IPS-20b (cell line): Measurements from ENCODE around the gene CHRNA10.

Experiments used
- H3K27ac ChIP-seq: one replicate; pipeline ENCODE4 v1.5.1; 2013; ENCODE audit warnings: low read length
- H3K27me3 ChIP-seq: 2 replicates; pipeline ENCODE4 v1.6.1; 2013; ENCODE audit warnings: mild to moderate bottlenecking, low read length, inconsistent platforms; ENCODE audit not compliant: insufficient read depth
- H3K36me3 ChIP-seq: 2 replicates; pipeline ENCODE4 v1.6.1; 2013; ENCODE audit warnings: low read depth, mild to moderate bottlenecking, inconsistent platforms, low read length, moderate library complexity; ENCODE audit not compliant: insufficient read depth
- H3K4me1 ChIP-seq: 2 replicates; pipeline ENCODE4 v1.6.1; 2013; ENCODE audit warnings: mild to moderate bottlenecking, control low read depth, inconsistent platforms, low read length, moderate library complexity; ENCODE audit not compliant: insufficient read depth
- H3K4me3 ChIP-seq: 2 replicates; pipeline ENCODE4 v1.5.1; 2013; ENCODE audit warnings: mild to moderate bottlenecking, low read length, inconsistent platforms
- H3K9ac ChIP-seq: 2 replicates; pipeline ENCODE4 v1.6.1; 2013; ENCODE audit warnings: low read depth, mild to moderate bottlenecking, inconsistent platforms, low read length, moderate library complexity
- H3K9me3 ChIP-seq: 2 replicates; pipeline ENCODE4 v1.6.1; 2013; ENCODE audit warnings: mild to moderate bottlenecking, low read depth, low read length, inconsistent platforms; ENCODE audit not compliant: insufficient read depth

Gene CHRNA10

DNA sequence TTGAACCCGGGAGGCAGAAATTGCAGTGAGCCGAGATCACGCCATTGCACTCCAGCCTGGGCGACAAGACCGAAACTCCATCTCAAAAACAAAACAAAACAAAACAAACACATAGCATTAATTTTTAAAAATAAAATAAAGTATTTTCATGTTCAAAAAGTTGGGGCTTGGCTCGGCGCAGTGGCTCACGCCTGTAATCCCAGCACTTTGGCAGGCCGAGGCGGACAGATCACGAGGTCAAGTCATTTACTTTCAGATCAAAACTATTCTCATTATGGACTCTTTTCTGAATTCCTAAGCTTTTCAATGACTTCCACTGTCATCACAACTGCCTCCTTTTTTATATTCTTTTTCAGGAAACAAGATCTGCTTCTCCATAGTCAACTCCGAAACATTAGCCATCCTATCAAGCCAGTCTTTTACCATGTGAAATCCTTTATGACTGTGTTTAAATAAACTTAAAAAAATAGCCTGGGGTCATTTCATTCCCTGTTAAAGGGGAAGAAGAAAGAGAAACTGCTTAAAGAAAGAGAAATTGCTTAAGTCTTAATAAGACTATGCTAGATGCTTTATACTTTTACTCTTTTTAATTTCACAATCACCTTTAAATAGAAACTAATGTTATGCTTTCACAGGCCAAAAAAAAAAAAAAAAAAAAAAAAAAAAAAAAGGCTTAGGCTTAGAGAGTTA is 13.1 kb upstream of the CHRNA10 start:
- H3K36me3 ChIP-seq = peaks cover 92% of the 10 kb centered on the region
- no peaks in the 10 kb centered on the region for H3K9me3 ChIP-seq
- no peaks in the 10 kb centered on the region for H3K27me3 ChIP-seq
- no peaks in the 10 kb centered on the region for H3K4me1 ChIP-seq
- H3K27ac ChIP-seq = no peak overlapping the region
- H3K4me3 ChIP-seq = no peak overlapping the region
- H3K9ac ChIP-seq = no peak overlapping the region

DNA sequence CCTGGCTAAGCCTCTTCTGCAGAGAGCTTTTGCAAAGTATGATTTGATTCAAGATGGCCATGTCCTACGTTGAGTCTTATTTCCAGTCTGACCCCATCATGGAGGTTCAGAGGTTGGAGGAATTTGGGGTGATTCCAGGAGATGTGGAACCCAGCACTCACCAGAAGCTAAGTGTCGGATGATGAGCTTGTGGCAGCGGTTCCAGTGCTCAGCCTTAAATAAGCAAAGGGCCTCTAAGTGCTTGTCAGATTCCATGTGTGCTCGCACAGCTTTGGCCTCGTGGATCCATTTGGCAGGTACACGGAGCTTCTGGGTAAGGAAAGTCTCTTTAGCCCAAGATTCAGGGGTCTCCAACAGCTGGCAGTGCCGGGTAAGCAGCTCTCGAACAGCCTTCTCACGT is 11.9 kb upstream of the CHRNA10 start:
- no peak overlapping the region for H3K9ac ChIP-seq
- no peak overlapping the region for H3K27ac ChIP-seq
- H3K4me3 ChIP-seq = no peak overlapping the region
- no peaks in the 10 kb centered on the region for H3K27me3 ChIP-seq
- no peaks in the 10 kb centered on the region for H3K9me3 ChIP-seq
- H3K4me1 ChIP-seq = no peaks in the 10 kb centered on the region
- peaks cover 99% of the 10 kb centered on the region for H3K36me3 ChIP-seq

DNA sequence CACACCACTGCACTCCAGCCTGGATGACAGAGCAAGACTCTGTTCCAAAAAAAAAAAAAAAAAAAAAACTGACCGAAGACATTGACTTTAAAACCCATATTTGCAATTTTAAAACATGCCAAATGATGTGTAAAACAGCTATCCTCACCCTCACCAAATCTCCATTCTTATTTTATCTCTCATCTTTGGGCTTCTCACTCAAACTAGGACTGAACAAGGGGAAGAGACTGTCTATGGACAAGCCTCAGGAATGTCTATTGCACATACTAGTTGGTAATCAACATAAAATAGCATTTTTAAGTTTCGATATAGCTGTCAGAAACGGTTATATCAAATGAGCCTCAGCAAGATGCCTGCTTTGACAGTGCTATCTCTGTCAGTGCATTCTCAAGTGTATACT is 7.9 kb upstream of the CHRNA10 start:
- Histone ChIP-seq H3K4me1 (no peaks in the 10 kb centered on the region), H3K9ac (no peak overlapping the region), H3K36me3 (peaks cover 99% of the 10 kb centered on the region), H3K27me3 (no peaks in the 10 kb centered on the region), H3K4me3 (no peak overlapping the region), H3K9me3 (no peaks in the 10 kb centered on the region), H3K27ac (no peak overlapping the region)

DNA sequence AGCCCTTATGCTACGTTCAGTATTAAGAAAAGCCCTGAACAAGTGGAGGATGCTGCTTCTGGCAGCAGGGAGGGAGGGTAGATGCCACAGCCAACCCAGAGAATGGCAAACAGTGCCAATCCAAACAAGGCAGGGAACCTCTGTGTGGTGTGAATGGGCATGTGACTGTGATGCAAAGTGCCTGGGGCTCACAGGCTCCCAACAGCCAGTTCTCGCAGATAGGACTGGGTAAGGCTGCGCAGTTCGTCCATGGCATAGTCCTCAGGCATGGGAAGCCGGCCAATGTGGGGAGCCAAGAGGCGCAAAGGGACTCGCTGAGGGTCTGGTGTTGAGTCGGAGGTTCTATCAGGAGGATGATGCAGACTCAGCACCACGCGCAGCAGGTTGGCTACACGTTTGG is 4.8 kb upstream of the CHRNA10 start:
- Histone ChIP-seq H3K36me3 (peaks cover 89% of the 10 kb centered on the region), H3K4me3 (no peak overlapping the region), H3K27me3 (no peaks in the 10 kb centered on the region), H3K9me3 (no peaks in the 10 kb centered on the region), H3K27ac (no peak overlapping the region), H3K4me1 (no peaks in the 10 kb centered on the region), H3K9ac (no peak overlapping the region)

DNA sequence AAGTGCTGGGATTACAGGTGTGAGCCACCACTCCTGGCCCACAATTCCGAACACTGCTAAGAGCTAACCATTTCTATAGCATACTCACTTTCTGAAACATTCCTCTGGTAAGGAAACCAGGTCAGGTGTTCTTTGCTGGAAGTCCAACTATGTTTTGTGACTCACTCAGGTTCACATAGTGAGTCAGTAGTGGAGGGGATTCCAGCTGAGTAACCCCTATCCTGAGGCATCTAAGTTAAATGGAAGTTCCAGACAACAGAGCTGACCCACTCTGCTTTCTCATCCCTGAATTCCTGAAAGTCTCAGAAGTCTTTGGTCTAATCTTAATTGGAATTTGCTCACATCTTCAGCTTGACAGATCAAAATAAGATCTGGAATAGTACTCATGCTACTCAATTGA is 3.0 kb upstream of the CHRNA10 start:
- H3K27me3 ChIP-seq = no peaks in the 10 kb centered on the region
- H3K4me1 ChIP-seq = no peaks in the 10 kb centered on the region
- no peak overlapping the region for H3K9ac ChIP-seq
- no peaks in the 10 kb centered on the region for H3K9me3 ChIP-seq
- H3K4me3 ChIP-seq = no peak overlapping the region
- no peak overlapping the region for H3K27ac ChIP-seq
- peaks cover 71% of the 10 kb centered on the region for H3K36me3 ChIP-seq

DNA sequence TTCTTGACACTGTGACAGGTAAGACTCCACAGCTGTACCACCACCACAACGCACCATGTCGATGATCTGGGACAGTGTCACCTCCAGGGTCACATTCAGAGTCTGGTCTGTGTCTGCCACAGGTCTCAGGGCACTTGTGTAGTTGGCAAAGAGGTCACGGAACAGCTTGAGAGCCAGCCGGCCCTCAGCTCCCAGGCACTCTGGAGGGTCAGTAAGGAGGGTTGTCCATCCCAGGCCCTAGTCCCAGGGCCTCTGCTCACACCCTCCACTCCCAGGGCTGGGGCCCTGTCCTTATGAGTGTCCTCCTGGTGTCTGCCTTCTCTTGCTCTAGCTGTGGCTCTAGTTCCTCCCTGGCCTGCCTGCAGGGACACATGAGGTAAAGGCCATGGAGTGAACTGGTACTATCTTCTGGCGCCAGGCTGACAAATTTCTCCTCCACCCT is 1.4 kb downstream of the CHRNA10 start:
- peaks cover 40% of the 10 kb centered on the region for H3K36me3 ChIP-seq

DNA sequence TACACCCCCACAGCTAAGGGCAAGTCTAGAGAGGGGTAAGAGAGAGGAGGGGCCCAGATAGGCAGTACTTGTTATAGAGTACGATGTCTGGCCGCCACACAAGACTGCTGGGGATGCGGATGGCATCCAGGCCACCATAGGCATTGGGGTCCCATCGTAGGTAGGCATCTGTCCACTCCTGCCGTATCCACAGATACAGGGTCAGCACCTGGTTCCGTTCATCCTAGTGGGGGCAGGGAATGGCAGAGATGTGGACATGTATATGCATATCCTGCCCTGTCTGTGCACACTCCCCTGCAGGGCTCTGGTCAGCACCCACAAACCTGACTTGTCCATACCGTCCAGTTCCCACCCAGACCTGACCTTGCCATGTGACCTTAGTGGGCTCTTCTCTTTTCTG is 2.1 kb downstream of the CHRNA10 start:
- Histone ChIP-seq H3K36me3 (peaks cover 33% of the 10 kb centered on the region), H3K27ac (no peak overlapping the region), H3K9me3 (no peaks in the 10 kb centered on the region), H3K4me3 (no peak overlapping the region), H3K4me1 (no peaks in the 10 kb centered on the region), H3K27me3 (no peaks in the 10 kb centered on the region), H3K9ac (no peak overlapping the region)

More for the DNA sequence above, 1.4 kb downstream of the CHRNA10 start:
- Histone ChIP-seq H3K27me3 (no peaks in the 10 kb centered on the region), H3K4me1 (no peaks in the 10 kb centered on the region), H3K9me3 (no peaks in the 10 kb centered on the region), H3K4me3 (no peak overlapping the region), H3K9ac (no peak overlapping the region), H3K27ac (no peak overlapping the region)

DNA sequence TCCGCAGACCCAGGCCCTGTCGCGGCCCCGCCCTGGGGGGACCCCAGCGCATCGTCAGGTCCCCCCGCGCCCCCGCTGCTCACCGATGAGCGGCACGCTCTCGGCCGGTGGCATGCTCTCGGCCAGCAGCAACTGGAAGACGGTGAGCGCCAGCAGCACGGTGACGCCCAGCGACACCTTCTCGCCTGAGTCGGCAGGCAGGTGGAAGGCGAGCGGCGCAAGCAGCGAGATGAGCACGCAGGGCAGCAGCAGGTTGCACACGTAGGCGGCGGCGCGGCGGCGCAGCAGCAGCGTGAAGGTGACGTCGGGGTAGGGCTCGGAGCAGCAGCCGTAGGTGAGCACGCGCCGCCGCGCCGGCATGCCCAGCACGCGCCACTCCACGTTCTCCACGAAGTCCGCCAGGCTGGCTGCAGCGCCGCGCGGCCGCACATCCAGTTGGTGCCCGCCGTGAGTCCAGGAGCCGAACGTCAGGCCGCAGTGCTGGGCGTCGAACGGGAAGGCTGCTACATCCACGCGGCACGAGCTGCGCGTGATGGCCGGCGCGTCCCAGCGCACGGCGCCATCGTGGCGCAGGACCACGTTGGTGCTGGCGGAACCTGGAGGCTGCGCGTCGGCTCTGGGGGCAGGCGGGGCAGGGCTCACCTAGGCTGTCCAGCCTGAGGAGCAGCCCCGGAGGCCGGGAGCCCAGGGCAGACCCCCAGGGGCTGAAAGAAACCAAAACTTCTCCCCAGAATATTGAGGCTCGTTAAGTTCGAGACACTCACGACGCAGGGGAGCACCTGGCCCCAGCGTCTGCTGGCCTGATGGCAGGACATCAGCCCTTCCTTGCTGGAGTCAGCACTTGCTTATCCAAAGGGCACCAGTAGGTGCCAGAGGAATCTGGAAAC is 3.8 kb downstream of the CHRNA10 start:
- no peaks in the 10 kb centered on the region for H3K27me3 ChIP-seq
- H3K36me3 ChIP-seq = peaks cover 18% of the 10 kb centered on the region; the same call in 1 of the 2 replicates
- no peaks in the 10 kb centered on the region for H3K4me1 ChIP-seq
- no peaks in the 10 kb centered on the region for H3K9me3 ChIP-seq
- no peak overlapping the region for H3K4me3 ChIP-seq
- H3K9ac ChIP-seq = no peak overlapping the region
- no peak overlapping the region for H3K27ac ChIP-seq

DNA sequence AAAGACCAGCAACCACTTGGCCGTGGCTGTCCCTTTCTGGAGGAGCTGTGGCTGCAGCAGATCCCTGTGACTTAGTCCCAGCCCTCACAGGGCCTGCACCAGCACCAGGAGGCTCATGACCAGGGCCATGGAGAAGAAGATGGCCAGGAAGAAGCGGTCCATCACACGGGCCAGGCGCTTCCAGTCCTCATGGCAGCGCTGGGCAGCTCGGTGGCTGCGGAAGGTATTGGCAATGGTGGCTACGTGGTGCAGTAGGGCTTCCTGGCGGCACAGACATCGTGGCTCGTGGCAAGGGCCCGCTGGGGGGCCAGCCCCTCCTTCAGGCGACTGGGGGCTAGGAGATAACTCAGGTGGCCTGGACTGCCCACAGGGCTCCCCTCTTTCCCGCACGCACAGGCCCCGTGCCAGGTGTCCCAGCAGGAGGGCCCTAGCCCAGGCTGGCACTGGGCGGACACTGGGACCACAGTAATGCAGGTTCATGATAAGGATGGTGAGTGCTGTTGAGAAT is 5.1 kb downstream of the CHRNA10 start:
- H3K27ac ChIP-seq = no peak overlapping the region
- H3K4me1 ChIP-seq = no peaks in the 10 kb centered on the region
- H3K9me3 ChIP-seq = no peaks in the 10 kb centered on the region
- H3K36me3 ChIP-seq = peaks cover 13% of the 10 kb centered on the region; the same call in 1 of the 2 replicates
- H3K9ac ChIP-seq = no peak overlapping the region
- H3K27me3 ChIP-seq = no peaks in the 10 kb centered on the region
- H3K4me3 ChIP-seq = no peak overlapping the region

DNA sequence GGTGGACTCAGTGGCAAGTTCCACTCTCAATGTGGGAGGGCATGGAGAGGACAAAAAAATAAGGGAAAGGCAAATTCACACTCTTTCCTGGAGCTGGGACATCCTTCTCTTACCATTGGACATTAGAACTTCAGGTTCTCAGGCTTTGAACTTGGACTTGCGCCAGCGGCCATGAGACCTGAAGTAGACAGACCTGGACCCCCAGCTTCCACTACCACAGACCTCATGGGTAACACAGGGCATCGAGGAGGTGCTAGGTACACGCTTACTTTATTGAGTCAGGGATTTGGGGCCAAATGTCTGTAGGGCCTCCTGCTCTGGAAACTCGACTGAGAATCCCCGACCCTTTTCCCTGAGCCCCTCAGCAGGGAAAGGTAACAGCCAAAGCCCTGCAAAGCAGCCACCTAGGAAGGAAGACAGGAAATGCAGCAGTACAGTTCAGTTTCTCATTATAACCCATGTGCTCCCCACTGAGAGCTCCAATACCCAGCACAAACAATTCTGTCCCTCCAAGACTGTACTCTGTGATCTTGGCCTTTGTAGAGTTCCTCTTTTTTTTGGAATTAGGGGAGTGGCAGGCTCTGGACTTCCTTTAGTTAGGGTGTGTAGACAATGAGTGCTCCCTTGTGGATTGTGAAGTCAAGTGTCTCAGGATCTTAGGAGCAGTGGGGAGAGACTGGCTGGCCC is 5.7 kb downstream of the CHRNA10 start:
- no peak overlapping the region for H3K4me3 ChIP-seq
- peaks cover 13% of the 10 kb centered on the region; the same call in 1 of the 2 replicates for H3K36me3 ChIP-seq
- H3K9ac ChIP-seq = no peak overlapping the region
- no peak overlapping the region for H3K27ac ChIP-seq
- no peaks in the 10 kb centered on the region for H3K27me3 ChIP-seq
- H3K9me3 ChIP-seq = no peaks in the 10 kb centered on the region
- no peaks in the 10 kb centered on the region for H3K4me1 ChIP-seq

DNA sequence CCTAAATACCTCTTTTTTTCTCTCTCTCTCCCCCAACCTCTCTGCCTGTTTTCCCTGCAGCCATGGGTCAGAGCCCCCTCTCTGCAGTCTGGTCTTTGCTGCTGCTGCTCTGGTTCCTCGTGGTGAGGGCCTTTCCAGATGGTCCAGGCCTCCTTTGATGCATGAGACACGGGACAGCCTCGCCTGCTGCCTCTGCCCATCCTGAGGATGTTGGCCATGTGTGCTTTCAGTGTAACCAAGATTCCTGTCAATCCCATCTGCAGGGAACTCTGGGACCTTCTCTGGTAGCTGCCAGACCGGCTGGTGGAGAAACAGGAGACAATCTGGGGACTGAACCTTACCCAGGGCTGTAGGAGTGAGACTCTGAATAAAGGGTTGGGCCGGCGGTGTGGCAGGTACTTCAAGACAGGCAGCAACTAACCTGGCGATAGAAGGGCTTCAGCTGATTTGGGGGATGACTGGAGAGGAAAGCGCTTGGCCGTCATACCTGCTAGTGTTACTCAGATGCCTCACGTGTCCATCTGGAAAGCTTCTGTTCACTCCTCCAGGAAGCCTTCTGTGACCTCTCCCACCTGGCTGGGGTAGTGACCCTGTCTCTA is 7.1 kb downstream of the CHRNA10 start:
- Histone ChIP-seq H3K27ac (no peak overlapping the region), H3K4me3 (no peak overlapping the region), H3K9ac (no peak overlapping the region), H3K36me3 (peaks cover 13% of the 10 kb centered on the region; the same call in 1 of the 2 replicates), H3K4me1 (no peaks in the 10 kb centered on the region), H3K9me3 (no peaks in the 10 kb centered on the region), H3K27me3 (no peaks in the 10 kb centered on the region)
